Nephron progenitor cell (in vitro differentiated cells): ENCODE data around the gene STAP2.

Experiments used
- DNase-seq: peaks from one replicate; pipeline ENCODE4 v3.0.0; 2021
- H3K27ac Mint-ChIP-seq: 2 replicates; pipeline ENCODE4 v1.8.0; 2021; ENCODE audit warnings: mild to moderate bottlenecking, moderate library complexity, mixed read lengths
- H3K27me3 Mint-ChIP-seq: 2 replicates; pipeline ENCODE4 v1.8.0; 2021; ENCODE audit warnings: mild to moderate bottlenecking, low read depth, mixed read lengths; ENCODE audit not compliant: poor library complexity
- H3K36me3 Mint-ChIP-seq: 2 replicates; pipeline ENCODE4 v1.8.0; 2021; ENCODE audit warnings: low read depth, mixed read lengths
- H3K4me1 Mint-ChIP-seq: 2 replicates; pipeline ENCODE4 v1.8.0; 2021; ENCODE audit warnings: mixed read lengths
- H3K4me3 Mint-ChIP-seq: 2 replicates; pipeline ENCODE4 v1.8.0; 2021; ENCODE audit warnings: mild to moderate bottlenecking, moderate library complexity, mixed read lengths
- H3K9me3 Mint-ChIP-seq: 2 replicates; pipeline ENCODE4 v1.8.0; 2021; ENCODE audit warnings: mild to moderate bottlenecking, moderate library complexity, mixed read lengths
- TF ChIP-seq, protein P1 (sequence below): fragments of 200-600 bp; sonication (generic); IDR thresholded peaks from 2 replicates; pipeline ENCODE4 v1.5.0; 2021; ENCODE audit warnings: antibody characterized with exemption

The STAP2 gene, protein sequence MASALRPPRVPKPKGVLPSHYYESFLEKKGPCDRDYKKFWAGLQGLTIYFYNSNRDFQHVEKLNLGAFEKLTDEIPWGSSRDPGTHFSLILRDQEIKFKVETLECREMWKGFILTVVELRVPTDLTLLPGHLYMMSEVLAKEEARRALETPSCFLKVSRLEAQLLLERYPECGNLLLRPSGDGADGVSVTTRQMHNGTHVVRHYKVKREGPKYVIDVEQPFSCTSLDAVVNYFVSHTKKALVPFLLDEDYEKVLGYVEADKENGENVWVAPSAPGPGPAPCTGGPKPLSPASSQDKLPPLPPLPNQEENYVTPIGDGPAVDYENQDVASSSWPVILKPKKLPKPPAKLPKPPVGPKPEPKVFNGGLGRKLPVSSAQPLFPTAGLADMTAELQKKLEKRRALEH

DNA sequence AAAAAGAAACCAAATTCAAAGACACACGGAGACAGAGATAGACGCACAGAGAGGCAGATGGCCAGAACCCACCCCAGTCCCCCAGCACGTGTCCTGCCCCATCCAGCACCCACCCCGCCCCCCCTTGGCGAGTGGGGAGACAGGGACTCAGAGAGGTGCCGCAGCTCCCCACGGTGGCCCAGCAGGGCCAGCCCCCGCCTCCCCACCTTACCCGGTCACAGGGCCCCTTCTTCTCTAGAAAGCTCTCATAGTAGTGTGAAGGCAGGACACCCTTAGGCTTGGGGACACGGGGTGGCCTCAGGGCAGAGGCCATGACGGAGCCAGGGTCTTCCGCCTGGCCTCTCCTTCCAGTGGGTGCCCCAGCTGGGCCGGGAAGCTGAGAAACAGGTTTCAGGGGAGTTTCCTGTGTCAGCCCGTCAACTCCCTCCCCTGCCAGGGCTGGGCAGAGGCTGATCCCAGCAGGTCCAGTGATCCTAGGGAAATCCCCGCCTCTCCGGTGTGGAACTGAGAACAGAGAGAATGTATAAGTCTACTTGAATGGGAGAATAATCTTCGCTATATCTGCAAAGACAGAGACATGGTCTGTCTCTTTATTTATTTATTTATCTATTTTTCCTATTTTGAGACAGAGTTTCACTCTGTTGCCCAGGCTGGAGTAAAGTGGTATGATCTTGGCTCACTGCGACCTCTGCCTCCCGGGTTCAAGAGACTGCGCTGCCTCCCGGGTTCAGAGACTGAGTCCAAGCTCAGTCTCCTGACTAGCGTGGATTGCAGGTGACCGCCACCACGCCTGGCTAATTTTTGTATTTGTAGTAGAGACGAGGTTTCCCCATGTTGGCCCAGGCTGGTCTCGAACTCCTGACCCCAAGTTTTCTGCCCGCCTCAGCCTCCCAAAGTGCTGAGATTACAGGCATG lies at the start of gene STAP2:
Gene STAP2 (minus strand): TSS at position 387 of the 915 bp plus-strand sequence. CDS start 74 bp downstream, at position 313.
- Mint-ChIP-seq H3K4me3 (peak within 1 kb of the TSS; percentile 76), H3K4me1 (peaks cover 41% of the 10 kb centered on the region), H3K27me3 (peaks cover 14% of the 10 kb centered on the region), H3K9me3 (no peaks in the 10 kb centered on the region), H3K36me3 (peaks cover 22% of the 10 kb centered on the region), H3K27ac (peak within 1 kb of the TSS; percentile 80)
- TF ChIP-seq, protein P1, sequence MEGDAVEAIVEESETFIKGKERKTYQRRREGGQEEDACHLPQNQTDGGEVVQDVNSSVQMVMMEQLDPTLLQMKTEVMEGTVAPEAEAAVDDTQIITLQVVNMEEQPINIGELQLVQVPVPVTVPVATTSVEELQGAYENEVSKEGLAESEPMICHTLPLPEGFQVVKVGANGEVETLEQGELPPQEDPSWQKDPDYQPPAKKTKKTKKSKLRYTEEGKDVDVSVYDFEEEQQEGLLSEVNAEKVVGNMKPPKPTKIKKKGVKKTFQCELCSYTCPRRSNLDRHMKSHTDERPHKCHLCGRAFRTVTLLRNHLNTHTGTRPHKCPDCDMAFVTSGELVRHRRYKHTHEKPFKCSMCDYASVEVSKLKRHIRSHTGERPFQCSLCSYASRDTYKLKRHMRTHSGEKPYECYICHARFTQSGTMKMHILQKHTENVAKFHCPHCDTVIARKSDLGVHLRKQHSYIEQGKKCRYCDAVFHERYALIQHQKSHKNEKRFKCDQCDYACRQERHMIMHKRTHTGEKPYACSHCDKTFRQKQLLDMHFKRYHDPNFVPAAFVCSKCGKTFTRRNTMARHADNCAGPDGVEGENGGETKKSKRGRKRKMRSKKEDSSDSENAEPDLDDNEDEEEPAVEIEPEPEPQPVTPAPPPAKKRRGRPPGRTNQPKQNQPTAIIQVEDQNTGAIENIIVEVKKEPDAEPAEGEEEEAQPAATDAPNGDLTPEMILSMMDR, result no peak
- DNase-seq, result no peak

DNA sequence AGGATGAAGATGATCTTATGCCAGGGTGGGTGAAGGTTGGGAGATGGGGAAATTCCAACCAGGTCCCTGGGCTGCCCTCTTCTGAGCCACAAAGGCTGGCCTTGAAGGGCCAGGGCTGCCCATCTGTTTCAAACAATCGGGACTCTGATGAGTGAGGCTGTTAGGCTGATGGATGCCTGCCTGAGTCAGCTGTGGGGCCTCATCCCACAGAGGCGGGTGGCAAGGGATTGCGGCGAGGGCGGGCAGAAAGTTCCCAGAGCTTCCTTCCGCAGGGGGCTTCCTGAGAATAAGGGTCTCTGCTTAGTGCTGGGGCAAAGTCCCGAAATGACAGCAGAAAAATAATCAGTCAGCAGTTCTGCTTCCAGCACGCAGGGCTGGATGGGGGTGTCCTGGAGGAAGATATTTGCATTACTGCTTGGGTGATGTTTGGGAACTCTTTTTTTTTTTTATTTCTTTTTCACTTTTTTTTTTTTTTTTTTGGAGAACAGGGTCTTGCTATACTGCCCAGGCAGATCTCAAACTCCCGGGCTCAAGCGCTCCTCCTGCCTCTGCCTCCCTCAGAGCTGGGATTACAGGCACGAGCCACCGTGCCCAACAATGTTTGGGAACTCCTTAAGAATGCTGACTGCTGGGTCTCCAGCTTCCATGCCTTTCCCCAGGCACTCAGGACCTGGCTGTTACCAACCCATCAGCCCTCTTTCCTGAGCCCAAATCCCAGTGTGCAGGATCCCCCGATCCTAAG lies 47.6 kb upstream of the STAP2 start:
- Mint-ChIP-seq H3K27me3 (no peaks in the 10 kb centered on the region), H3K4me1 (peaks cover 63% of the 10 kb centered on the region), H3K27ac (peak overlapping the region; percentile 36), H3K4me3 (no peak overlapping the region), H3K36me3 (peaks cover 12% of the 10 kb centered on the region), H3K9me3 (no peaks in the 10 kb centered on the region)
- TF ChIP-seq, protein P1, result no peak
- no peak for DNase-seq

DNA sequence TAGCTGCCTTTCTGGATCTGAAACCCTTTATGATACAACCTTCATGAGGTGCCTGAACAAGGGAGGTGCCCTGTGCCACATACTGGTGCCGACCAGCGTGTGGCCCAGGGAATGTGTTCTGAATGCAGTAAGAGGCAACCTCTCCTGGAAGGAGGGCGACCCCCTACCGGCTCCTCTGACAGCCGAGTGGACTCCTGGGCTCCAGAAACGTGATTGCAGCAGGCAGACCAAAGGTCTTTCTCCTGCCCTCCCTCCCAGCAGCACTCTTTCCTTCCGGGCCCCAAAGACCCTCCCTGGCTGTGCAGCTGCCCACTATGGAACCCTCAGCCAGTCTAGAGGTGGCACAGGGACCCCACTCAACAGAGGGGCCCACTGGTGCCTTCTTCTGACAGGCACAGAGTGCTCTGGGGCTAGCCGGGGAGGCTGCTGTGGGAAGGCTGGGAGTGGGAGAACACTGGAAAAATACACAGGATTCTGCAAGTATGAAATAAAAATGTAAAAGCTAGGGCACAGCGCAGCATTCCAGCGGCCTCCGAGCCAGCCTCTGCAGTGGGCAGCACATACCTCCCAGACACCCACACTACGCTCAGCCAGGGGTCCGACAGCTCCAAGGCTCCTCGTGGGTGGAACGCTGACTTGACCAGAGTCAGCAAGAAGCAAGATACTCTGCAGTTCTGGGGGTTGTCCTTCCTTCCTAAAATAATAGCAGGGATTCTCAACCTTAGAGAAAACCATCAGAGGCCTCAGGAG lies 46.8 kb upstream of the STAP2 start:
- H3K4me3 Mint-ChIP-seq, result no peak overlapping the region
- DNase-seq, result no peak
- TF ChIP-seq, protein P1, result no peak
- H3K27me3 Mint-ChIP-seq, result no peaks in the 10 kb centered on the region
- H3K9me3 Mint-ChIP-seq, result no peaks in the 10 kb centered on the region
- H3K4me1 Mint-ChIP-seq, result peaks cover 63% of the 10 kb centered on the region
- H3K36me3 Mint-ChIP-seq, result peaks cover 12% of the 10 kb centered on the region
- peak overlapping the region; percentile 91 for H3K27ac Mint-ChIP-seq

DNA sequence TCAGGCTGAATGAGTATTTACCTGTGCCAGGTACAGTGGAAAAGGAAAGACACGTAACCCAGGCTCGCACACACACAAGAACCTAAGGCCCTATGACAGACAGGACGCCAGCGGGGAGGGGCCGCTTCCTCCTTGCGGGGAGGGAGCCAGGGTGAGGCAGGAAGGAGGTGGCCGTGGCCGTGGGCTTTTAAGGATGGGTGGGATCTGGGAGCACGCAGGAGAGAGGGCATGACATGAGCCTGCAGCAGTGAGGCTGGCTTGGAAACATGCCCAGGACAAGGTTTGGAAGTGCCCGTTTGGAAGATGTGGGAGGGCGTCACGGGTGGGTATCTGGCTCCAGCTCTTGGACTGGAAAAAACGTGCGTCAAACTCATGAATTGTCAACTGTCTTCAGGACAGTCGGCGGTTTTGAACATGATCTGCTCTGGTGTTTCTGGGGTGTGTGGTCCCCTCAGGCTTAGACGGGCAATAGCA lies 41.7 kb upstream of the STAP2 start:
- Mint-ChIP-seq H3K9me3 (no peaks in the 10 kb centered on the region), H3K4me1 (peaks cover 56% of the 10 kb centered on the region), H3K36me3 (peaks cover 6% of the 10 kb centered on the region), H3K4me3 (no peak overlapping the region), H3K27me3 (peaks cover 3% of the 10 kb centered on the region), H3K27ac (peak overlapping the region; percentile 97)
- no peak for DNase-seq
- TF ChIP-seq, protein P1, result no peak
